GM23338 (cell line): ENCODE results near the gene FAM221A. TPM values are rescaled to one million over a fixed set of nuclear protein-coding genes. Genes with fewer than 3 reads are reported as not detected.

ENCODE experiments used
- ATAC-seq: fragments of 200-7000 bp; cut with Tn5 transposase; 3 replicates; pipeline ENCODE4 v1.9.1; 2020
- DNase-seq: peaks from one replicate; pipeline ENCODE4 v3.0.0-alpha.2; 2015; ENCODE audit warnings: low spot score
- H2AFZ ChIP-seq: fragments of 200-600 bp; sonication (generic); 2 replicates; pipeline ENCODE4 v1.8.0; 2016; ENCODE audit warnings: antibody characterized with exemption, mild to moderate bottlenecking, moderate library complexity
- H3F3A ChIP-seq: fragments of 200-600 bp; sonication (generic); replicated peaks from 2 replicates; pipeline ENCODE4 v1.8.0; 2017; ENCODE audit warnings: antibody characterized with exemption, mixed run types, low read depth
- H3K27ac ChIP-seq: fragments of 200-600 bp; sonication (generic); 2 replicates; pipeline ENCODE4 v1.6.1; 2016; ENCODE audit warnings: low read depth
- H3K27me3 ChIP-seq: fragments of 200-600 bp; sonication (generic); 2 replicates; pipeline ENCODE4 v1.8.0; 2016; ENCODE audit warnings: mild to moderate bottlenecking, mixed run types, moderate library complexity; ENCODE audit not compliant: insufficient read depth
- H3K36me3 ChIP-seq: fragments of 200-600 bp; sonication (generic); 2 replicates; pipeline ENCODE4 v1.8.0; 2016; ENCODE audit warnings: mild to moderate bottlenecking; ENCODE audit not compliant: insufficient read depth
- H3K4me1 ChIP-seq: fragments of 200-600 bp; sonication (generic); 2 replicates; pipeline ENCODE4 v1.8.0; 2016; ENCODE audit warnings: mild to moderate bottlenecking, moderate library complexity; ENCODE audit not compliant: insufficient read depth
- H3K4me2 ChIP-seq: fragments of 200-600 bp; sonication (generic); 2 replicates; pipeline ENCODE4 v1.7.1; 2017; ENCODE audit warnings: mixed run types
- H3K4me3 ChIP-seq: fragments of 200-600 bp; sonication (generic); 2 replicates; pipeline ENCODE4 v1.6.1; 2016; ENCODE audit warnings: mixed run types
- H3K79me2 ChIP-seq: fragments of 200-600 bp; sonication (generic); replicated peaks from 2 replicates; pipeline ENCODE4 v1.8.0; 2017; ENCODE audit warnings: mild to moderate bottlenecking; ENCODE audit not compliant: insufficient read depth
- H3K9me2 ChIP-seq: fragments of 200-600 bp; sonication (generic); 2 replicates; pipeline ENCODE4 v1.8.0; 2017; ENCODE audit not compliant: insufficient read depth
- H4K20me1 ChIP-seq: fragments of 200-600 bp; sonication (generic); replicated peaks from 2 replicates; pipeline ENCODE4 v1.8.0; 2017; ENCODE audit warnings: mild to moderate bottlenecking; ENCODE audit not compliant: insufficient read depth
- H3K27ac Mint-ChIP-seq: 2 replicates; pipeline ENCODE4 v1.8.0; 2020; ENCODE audit warnings: inconsistent platforms, mild to moderate bottlenecking, moderate library complexity, mixed read lengths
- H3K27me3 Mint-ChIP-seq: 3 replicates; pipeline ENCODE4 v1.8.0; 2022; ENCODE audit warnings: low read depth, mild to moderate bottlenecking, moderate library complexity, mixed read lengths, inconsistent platforms; ENCODE audit not compliant: insufficient read depth, poor library complexity
- H3K36me3 Mint-ChIP-seq: 3 replicates; pipeline ENCODE4 v1.8.0; 2021; ENCODE audit warnings: low read depth, mild to moderate bottlenecking, inconsistent platforms, moderate library complexity, mixed read lengths
- H3K4me1 Mint-ChIP-seq: 3 replicates; pipeline ENCODE4 v1.8.0; 2020; ENCODE audit warnings: mild to moderate bottlenecking, inconsistent platforms, mixed read lengths
- H3K4me3 Mint-ChIP-seq: 3 replicates; pipeline ENCODE4 v1.8.0; 2021; ENCODE audit warnings: moderate library complexity, mild to moderate bottlenecking, inconsistent platforms, mixed read lengths
- H3K9me3 Mint-ChIP-seq: 3 replicates; pipeline ENCODE4 v1.8.0; 2020; ENCODE audit warnings: moderate library complexity, mild to moderate bottlenecking, inconsistent platforms, mixed read lengths
- CREB1 ChIP-seq: fragments of 250-450 bp; sonication (Bioruptor Pico); IDR thresholded peaks from 2 replicates; pipeline ENCODE4 v1.5.0; 2020; ENCODE audit warnings: low read depth, mild to moderate bottlenecking, moderate library complexity
- EZH2 ChIP-seq: fragments of 200-600 bp; sonication (generic); IDR thresholded peaks from one replicate; pipeline ENCODE4 v1.8.0; 2017; ENCODE audit warnings: antibody characterized with exemption, mild to moderate bottlenecking, low read depth; ENCODE audit not compliant: unreplicated experiment
- EZH2phosphoT487 ChIP-seq: fragments of 200-600 bp; sonication (generic); IDR thresholded peaks from one replicate; pipeline ENCODE4 v1.8.1; 2018; ENCODE audit warnings: antibody characterized with exemption; ENCODE audit not compliant: unreplicated experiment
- JUNB ChIP-seq: IDR thresholded peaks from one replicate; pipeline ENCODE4 v1.6.1; 2016; ENCODE audit warnings: antibody characterized with exemption; ENCODE audit not compliant: unreplicated experiment
- NANOG ChIP-seq: IDR thresholded peaks from 2 replicates; pipeline ENCODE4 v1.6.1; 2016; ENCODE audit warnings: antibody characterized with exemption, borderline replicate concordance
- POLR2AphosphoS5 ChIP-seq: IDR thresholded peaks from 2 replicates; pipeline ENCODE4 v1.6.1; 2016; ENCODE audit warnings: antibody characterized with exemption, low read depth
- STAT1 ChIP-seq: IDR thresholded peaks from one replicate; pipeline ENCODE4 v1.6.1; 2016; ENCODE audit warnings: antibody characterized with exemption; ENCODE audit not compliant: unreplicated experiment
- ZNF114 ChIP-seq: fragments of 250-450 bp; sonication (Bioruptor Pico); IDR thresholded peaks from 2 replicates; pipeline ENCODE4 v1.5.0; 2020; ENCODE audit warnings: mild to moderate bottlenecking, moderate library complexity
- ZNF331 ChIP-seq: fragments of 250-450 bp; sonication (Bioruptor Pico); IDR thresholded peaks from 2 replicates; pipeline ENCODE4 v1.5.0; 2020; ENCODE audit warnings: low read depth, mild to moderate bottlenecking, moderate library complexity
- ZNF462 ChIP-seq: fragments of 250-450 bp; sonication (Bioruptor Pico); IDR thresholded peaks from 2 replicates; pipeline ENCODE4 v1.5.0; 2020; ENCODE audit warnings: mild to moderate bottlenecking, moderate library complexity
- polyA plus RNA-seq: library from polyadenylated mRNA; unstranded; fragments of >200 nt; fragmentation: Nextera tagmentation; extraction: Ambion mirVana; gene quantifications from 2 replicates; pipeline ENCODE4 v1.2.1, GENCODE V29; 2016
- total RNA-seq: library from RNA; depleted of rRNA; stranded (reverse); fragments of >200 nt; shearing (Covaris generic); gene quantifications from 2 replicates; pipeline ENCODE4 v1.2.3, GENCODE V29; 2014
- TF ChIP-seq, protein P1 (sequence below), 2 experiments: fragments of 200-600 bp in 1 of 2; sonication (generic) in 1 of 2; conservative IDR thresholded peaks; 2 replicates each; pipeline versions ENCODE4 v1.5.1 to v1.6.1; 2016 to 2017; ENCODE audit warnings: antibody characterized with exemption in 2 of 2, low read depth in 2 of 2, mild to moderate bottlenecking in 2 of 2, moderate library complexity in 1 of 2
- TF ChIP-seq, protein P2 (sequence below): IDR thresholded peaks from 2 replicates; pipeline ENCODE4 v1.6.1; 2016; ENCODE audit warnings: antibody characterized with exemption
- TF ChIP-seq, protein P3 (sequence below): IDR thresholded peaks from one replicate; pipeline ENCODE4 v1.6.1; 2018; ENCODE audit warnings: antibody characterized with exemption; ENCODE audit not compliant: unreplicated experiment

Gene FAM221A
- total and polyA plus RNA-seq, 2 experiments from 2014 or later = 31.4 to 35.7 TPM

- Histone ChIP-seq H3F3A (no peaks in the 10 kb centered on the region), H4K20me1 (peaks cover 8% of the 10 kb centered on the region; the same call in 1 of the 2 replicates), H2AFZ (no peak overlapping the region), H3K9me2 (no peaks in the 10 kb centered on the region), H3K4me2 (no peak overlapping the region), H3K36me3 (peaks cover 9% of the 10 kb centered on the region; the same call in 1 of the 2 replicates), H3K4me1 (no peaks in the 10 kb centered on the region), H3K27me3 (no peaks in the 10 kb centered on the region), H3K79me2 (no peaks in the 10 kb centered on the region), H3K27ac (no peak overlapping the region), H3K4me3 (no peak overlapping the region)
- DNase-seq = no peak
- TF ChIP-seq, protein P1, sequence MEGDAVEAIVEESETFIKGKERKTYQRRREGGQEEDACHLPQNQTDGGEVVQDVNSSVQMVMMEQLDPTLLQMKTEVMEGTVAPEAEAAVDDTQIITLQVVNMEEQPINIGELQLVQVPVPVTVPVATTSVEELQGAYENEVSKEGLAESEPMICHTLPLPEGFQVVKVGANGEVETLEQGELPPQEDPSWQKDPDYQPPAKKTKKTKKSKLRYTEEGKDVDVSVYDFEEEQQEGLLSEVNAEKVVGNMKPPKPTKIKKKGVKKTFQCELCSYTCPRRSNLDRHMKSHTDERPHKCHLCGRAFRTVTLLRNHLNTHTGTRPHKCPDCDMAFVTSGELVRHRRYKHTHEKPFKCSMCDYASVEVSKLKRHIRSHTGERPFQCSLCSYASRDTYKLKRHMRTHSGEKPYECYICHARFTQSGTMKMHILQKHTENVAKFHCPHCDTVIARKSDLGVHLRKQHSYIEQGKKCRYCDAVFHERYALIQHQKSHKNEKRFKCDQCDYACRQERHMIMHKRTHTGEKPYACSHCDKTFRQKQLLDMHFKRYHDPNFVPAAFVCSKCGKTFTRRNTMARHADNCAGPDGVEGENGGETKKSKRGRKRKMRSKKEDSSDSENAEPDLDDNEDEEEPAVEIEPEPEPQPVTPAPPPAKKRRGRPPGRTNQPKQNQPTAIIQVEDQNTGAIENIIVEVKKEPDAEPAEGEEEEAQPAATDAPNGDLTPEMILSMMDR (conservative IDR thresholded peaks at IDR 0.05; ENCODE audit: low read depth in 2 of 2) = no peak
- TF ChIP-seq CREB1 (CRISPR knock-in tag) (no peak), ZNF114 (CRISPR knock-in tag) (no peak), ZNF462 (CRISPR knock-in tag) (no peak), JUNB (no peak), ZNF331 (CRISPR knock-in tag) (no peak), NANOG (no peak), STAT1 (no peak), EZH2 (no peak), EZH2phosphoT487 (no peak), POLR2AphosphoS5 (no peak)
- TF ChIP-seq, protein P2, sequence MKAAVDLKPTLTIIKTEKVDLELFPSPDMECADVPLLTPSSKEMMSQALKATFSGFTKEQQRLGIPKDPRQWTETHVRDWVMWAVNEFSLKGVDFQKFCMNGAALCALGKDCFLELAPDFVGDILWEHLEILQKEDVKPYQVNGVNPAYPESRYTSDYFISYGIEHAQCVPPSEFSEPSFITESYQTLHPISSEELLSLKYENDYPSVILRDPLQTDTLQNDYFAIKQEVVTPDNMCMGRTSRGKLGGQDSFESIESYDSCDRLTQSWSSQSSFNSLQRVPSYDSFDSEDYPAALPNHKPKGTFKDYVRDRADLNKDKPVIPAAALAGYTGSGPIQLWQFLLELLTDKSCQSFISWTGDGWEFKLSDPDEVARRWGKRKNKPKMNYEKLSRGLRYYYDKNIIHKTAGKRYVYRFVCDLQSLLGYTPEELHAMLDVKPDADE = no peak
- TF ChIP-seq, protein P3, sequence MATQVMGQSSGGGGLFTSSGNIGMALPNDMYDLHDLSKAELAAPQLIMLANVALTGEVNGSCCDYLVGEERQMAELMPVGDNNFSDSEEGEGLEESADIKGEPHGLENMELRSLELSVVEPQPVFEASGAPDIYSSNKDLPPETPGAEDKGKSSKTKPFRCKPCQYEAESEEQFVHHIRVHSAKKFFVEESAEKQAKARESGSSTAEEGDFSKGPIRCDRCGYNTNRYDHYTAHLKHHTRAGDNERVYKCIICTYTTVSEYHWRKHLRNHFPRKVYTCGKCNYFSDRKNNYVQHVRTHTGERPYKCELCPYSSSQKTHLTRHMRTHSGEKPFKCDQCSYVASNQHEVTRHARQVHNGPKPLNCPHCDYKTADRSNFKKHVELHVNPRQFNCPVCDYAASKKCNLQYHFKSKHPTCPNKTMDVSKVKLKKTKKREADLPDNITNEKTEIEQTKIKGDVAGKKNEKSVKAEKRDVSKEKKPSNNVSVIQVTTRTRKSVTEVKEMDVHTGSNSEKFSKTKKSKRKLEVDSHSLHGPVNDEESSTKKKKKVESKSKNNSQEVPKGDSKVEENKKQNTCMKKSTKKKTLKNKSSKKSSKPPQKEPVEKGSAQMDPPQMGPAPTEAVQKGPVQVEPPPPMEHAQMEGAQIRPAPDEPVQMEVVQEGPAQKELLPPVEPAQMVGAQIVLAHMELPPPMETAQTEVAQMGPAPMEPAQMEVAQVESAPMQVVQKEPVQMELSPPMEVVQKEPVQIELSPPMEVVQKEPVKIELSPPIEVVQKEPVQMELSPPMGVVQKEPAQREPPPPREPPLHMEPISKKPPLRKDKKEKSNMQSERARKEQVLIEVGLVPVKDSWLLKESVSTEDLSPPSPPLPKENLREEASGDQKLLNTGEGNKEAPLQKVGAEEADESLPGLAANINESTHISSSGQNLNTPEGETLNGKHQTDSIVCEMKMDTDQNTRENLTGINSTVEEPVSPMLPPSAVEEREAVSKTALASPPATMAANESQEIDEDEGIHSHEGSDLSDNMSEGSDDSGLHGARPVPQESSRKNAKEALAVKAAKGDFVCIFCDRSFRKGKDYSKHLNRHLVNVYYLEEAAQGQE = no peak
- Mint-ChIP-seq H3K36me3 (peaks cover 57% of the 10 kb centered on the region), H3K4me1 (no peaks in the 10 kb centered on the region), H3K9me3 (peaks cover 12% of the 10 kb centered on the region; the same call in 2 of the 3 replicates), H3K4me3 (no peak overlapping the region), H3K27me3 (no peaks in the 10 kb centered on the region), H3K27ac (no peak overlapping the region)
- no peak for ATAC-seq
Measured at GRCh38 chr7:23700046-23700445, 20.0 kb downstream of the FAM221A start.
